ENCODE data around the gene ZNF512B.

Gene ZNF512B

DNA sequence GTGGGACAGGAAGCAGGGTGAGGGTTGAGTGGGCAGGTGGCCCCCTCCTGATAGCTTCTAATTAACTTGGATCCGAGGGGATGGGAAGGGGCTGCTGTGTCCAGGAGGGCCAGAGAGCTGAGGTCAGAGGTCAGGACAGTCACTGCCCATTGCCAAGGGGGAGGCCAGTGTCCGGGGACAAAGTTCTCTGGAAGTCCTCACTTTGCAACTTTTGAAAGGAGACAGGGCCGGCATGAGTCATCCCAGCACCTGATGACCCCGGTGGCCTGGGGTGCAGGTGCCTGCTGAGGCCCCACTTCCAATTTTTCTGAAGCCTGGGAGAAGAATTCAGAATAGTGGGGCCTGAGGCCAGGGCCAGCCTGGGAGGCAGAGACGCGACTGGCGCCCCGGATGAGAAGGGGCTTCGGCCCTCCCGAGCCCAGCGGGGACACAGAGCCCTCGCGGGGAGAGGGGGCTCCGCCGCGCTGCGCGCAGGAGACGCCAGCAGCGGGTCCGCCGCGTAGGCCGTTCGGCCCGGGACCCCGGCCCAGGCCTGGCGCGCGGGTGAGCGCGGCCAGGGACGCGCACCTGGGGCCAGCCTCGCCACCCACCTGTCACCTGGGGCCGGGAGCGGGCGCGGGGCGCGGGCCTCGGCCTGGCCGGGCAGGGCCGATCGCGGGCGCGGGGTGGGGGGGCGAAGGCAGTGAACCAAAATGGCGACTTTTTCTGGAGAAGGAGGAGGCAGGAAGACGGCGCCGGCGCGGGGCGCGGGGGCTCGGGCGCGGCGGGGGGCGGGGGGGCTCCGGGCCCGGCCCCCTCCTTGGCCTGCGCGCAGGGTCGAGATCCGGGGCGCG is 586 bp downstream of the ZNF512B start:
- Histone ChIP-seq H3K36me3 (ENCODE audit: control insufficient read depth, insufficient read depth, low read length) (peaks cover 29% of the 10 kb centered on the region), H3K4me3 (ENCODE audit: low read length) (peak overlapping the region; percentile 55; the same call in 1 of the 2 replicates), H3K4me1 (ENCODE audit: control insufficient read depth, insufficient read depth, low read length) (peaks cover 2% of the 10 kb centered on the region; the same call in 1 of the 2 replicates), H3K27me3 (ENCODE audit: control insufficient read depth, insufficient read depth, low read length) (no peaks in the 10 kb centered on the region), H3K27ac (ENCODE audit: low read length) (no peak overlapping the region), H3K9me3 (ENCODE audit: control insufficient read depth, insufficient read depth, low read length) (peaks cover 29% of the 10 kb centered on the region)
- DNase-seq (ENCODE audit: low read depth, low spot score) = no peak
- WGBS (ENCODE audit: insufficient coverage, insufficient read length) = no CpG with 5 or more reads among the region's 70 CpGs

DNA sequence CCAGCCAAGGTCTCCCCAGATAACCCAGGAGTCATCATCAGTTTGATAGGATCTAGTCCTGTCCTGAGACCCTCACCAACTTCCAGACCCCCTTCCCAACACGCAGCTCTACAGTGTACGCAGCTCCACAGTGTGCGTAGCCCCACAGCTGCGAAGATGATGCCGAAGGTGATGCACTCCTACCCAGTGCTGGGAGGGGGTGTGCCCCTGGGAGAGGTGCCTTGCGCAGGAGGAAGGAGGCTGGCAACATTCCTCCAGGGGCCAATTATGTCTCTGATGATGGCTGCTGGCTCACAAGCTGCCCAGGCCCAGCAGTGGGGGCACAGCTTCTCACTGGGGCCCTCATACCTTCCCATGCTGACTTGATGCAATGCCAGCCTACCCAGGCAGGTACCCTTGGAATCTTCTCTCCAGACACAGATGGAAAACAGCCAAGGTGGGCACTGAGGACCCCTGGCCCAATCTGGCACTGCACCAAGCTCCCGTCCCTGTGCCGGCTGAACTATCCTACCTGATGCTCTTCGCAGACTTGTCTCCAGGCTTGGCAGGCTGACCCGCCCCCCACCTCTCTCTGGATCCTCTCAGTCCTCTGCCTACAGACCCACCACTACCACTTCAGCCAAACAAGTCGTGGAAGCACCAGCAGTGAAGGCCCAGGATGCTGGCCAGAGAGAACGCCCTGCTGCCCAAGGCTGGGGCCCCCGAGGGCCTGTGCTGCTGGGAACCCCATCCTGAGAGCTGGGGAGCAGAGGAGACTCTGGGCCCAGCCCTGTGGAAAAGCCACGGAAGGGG is 1.4 kb downstream of the ZNF512B start:
- WGBS (ENCODE audit: insufficient coverage, insufficient read length) = no CpG with 5 or more reads among the region's 14 CpGs
- H3K27ac ChIP-seq (ENCODE audit: low read length) = no peak overlapping the region

DNA sequence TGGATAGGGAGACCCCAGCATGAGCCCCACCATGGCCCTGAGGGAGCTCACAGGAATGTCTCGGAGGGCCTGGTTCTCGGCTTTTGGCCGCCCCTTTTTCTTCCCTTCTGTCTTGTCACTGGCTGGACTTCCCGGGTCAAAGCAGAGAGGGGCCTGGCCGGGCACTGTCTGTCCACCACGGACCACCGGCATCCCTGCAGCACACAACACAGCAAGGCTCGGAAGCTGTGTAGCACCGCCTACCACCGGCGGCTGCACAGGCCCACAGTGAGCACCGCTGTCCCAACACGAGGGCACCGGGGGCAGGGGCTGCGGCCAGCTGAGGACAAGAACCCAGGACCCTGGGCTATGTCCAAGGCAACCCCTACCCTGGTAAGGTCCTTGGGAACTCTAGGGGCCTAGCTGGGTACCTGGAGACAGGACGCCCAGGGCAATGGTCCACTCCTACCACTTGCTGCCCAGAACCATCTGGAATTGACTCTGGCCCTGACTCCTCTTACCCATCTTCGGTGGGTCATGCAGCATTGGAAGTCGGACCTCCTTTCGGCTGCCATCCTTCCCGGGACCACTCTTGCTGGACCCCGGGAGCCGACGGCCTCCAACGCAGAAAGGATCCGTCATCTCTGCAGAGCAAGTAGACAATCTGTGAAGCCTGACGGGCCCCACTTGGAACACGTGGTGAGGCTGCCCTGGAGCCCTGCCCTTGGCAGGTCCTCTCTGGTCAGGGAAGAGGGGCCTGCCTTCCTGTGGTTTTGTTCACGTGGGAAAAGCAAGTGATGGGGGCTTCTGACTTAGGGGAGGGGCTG is 2.2 kb downstream of the ZNF512B start:
- no peak for DNase-seq (ENCODE audit: low read depth, low spot score)
- WGBS (ENCODE audit: insufficient coverage, insufficient read length) = no CpG with 5 or more reads among the region's 28 CpGs
- peaks cover 2% of the 10 kb centered on the region; the same call in 1 of the 2 replicates for H3K4me1 ChIP-seq (ENCODE audit: control insufficient read depth, insufficient read depth, low read length)
- H3K27ac ChIP-seq (ENCODE audit: low read length) = no peak overlapping the region
- H3K36me3 ChIP-seq (ENCODE audit: control insufficient read depth, insufficient read depth, low read length) = peaks cover 45% of the 10 kb centered on the region
- no peaks in the 10 kb centered on the region for H3K27me3 ChIP-seq (ENCODE audit: control insufficient read depth, insufficient read depth, low read length)
- H3K4me3 ChIP-seq (ENCODE audit: low read length) = no peak overlapping the region
- peaks cover 37% of the 10 kb centered on the region for H3K9me3 ChIP-seq (ENCODE audit: control insufficient read depth, insufficient read depth, low read length)

More for the DNA sequence above, 1.4 kb downstream of the ZNF512B start:
- Histone ChIP-seq H3K4me1 (ENCODE audit: control insufficient read depth, insufficient read depth, low read length) (peaks cover 2% of the 10 kb centered on the region; the same call in 1 of the 2 replicates), H3K9me3 (ENCODE audit: control insufficient read depth, insufficient read depth, low read length) (peaks cover 37% of the 10 kb centered on the region), H3K36me3 (ENCODE audit: control insufficient read depth, insufficient read depth, low read length) (peaks cover 37% of the 10 kb centered on the region), H3K4me3 (ENCODE audit: low read length) (peak overlapping the region; percentile 6; the same call in 1 of the 2 replicates), H3K27me3 (ENCODE audit: control insufficient read depth, insufficient read depth, low read length) (no peaks in the 10 kb centered on the region)
- DNase-seq (ENCODE audit: low read depth, low spot score) = no peak

DNA sequence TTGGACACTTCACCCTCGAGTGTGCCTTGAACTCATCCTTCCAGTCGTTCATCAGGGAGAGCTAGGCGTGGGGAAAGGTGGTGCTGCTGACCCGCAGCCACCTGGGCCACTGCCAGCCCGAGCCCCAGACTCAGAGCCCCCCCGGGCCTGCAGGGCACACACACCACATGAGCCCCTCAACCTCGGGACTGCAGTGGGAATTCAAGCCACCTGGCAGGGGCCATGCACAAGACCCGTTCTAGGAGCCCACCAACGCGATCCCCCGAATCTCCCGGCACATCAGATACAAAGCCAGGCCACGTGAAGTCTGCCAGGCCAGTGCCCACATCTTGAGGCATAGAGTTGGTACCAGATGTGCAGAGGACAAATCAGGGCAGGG is 2.8 kb downstream of the ZNF512B start:
- no peak overlapping the region for H3K4me3 ChIP-seq (ENCODE audit: low read length)
- DNase-seq (ENCODE audit: low read depth, low spot score) = no peak
- peaks cover 37% of the 10 kb centered on the region for H3K9me3 ChIP-seq (ENCODE audit: control insufficient read depth, insufficient read depth, low read length)
- no CpG with 5 or more reads among the region's 13 CpGs for WGBS (ENCODE audit: insufficient coverage, insufficient read length)
- no peaks in the 10 kb centered on the region for H3K27me3 ChIP-seq (ENCODE audit: control insufficient read depth, insufficient read depth, low read length)
- H3K27ac ChIP-seq (ENCODE audit: low read length) = no peak overlapping the region
- H3K36me3 ChIP-seq (ENCODE audit: control insufficient read depth, insufficient read depth, low read length) = peaks cover 51% of the 10 kb centered on the region
- H3K4me1 ChIP-seq (ENCODE audit: control insufficient read depth, insufficient read depth, low read length) = peaks cover 2% of the 10 kb centered on the region; the same call in 1 of the 2 replicates

DNA sequence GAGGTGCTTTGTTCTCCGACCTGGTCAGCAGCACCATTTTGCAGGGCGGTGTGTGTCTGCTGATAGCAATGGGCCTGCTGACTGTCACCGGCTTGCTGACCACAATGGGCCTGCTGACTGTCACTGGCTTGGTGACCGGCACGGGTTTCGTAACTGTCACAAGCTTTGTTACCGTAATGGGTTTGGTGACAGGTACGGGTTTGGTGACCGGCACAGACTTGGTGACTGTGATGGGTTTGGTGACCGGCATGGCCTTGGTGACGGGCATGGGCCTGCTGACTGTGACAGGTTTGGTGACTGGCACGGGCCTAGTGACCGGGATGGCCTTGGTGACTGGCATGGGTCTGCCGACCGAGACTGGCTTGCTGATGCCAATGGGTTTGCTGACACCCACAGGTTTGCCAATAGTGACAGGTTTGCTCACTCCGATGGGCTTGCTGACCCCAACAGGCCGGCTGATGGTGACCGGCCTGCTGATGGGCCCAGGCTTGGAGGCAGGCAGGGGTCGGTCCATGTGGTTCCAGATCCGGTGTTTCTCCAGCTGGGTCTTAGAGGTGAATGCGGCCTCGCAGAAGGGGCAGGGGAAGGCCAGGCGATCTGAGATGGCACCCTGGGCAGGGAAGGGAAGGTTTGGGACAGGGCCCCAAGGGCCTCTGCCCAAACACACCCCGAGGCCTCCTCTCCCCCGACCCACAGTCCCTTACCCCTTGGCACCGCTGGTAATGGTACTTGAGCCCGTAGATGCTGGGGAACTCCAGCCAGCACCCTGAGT is 3.4 kb downstream of the ZNF512B start:
- H3K27ac ChIP-seq (ENCODE audit: low read length) = no peak overlapping the region
- no peaks in the 10 kb centered on the region for H3K27me3 ChIP-seq (ENCODE audit: control insufficient read depth, insufficient read depth, low read length)
- peaks cover 2% of the 10 kb centered on the region; the same call in 1 of the 2 replicates for H3K4me1 ChIP-seq (ENCODE audit: control insufficient read depth, insufficient read depth, low read length)
- no peak overlapping the region for H3K4me3 ChIP-seq (ENCODE audit: low read length)
- no CpG with 5 or more reads among the region's 27 CpGs for WGBS (ENCODE audit: insufficient coverage, insufficient read length)
- H3K9me3 ChIP-seq (ENCODE audit: control insufficient read depth, insufficient read depth, low read length) = peaks cover 37% of the 10 kb centered on the region
- DNase-seq (ENCODE audit: low read depth, low spot score) = no peak
- H3K36me3 ChIP-seq (ENCODE audit: control insufficient read depth, insufficient read depth, low read length) = peaks cover 55% of the 10 kb centered on the region

DNA sequence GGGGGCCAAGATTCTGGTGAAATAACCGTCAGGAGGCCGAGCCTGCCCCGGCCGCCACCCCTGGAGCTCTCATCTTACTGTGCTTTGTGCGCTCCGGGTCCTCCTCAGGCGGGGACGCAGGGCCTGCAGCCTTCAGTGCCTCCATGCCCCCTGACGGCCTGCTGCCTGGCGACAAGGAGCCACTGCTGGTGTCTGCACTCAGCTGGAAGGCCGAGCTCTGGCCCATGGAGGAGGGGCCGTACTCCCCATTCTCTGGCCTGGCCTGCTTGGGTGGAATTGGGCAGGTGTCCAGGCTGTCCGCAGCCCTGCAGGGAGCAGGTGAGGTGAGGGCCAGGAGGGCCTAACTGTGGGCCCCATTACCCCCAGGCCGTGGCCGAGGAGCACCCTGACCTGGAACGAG is 5.3 kb downstream of the ZNF512B start:
- no peak for DNase-seq (ENCODE audit: low read depth, low spot score)
- no CpG with 5 or more reads among the region's 16 CpGs for WGBS (ENCODE audit: insufficient coverage, insufficient read length)
- H3K9me3 ChIP-seq (ENCODE audit: control insufficient read depth, insufficient read depth, low read length) = peaks cover 37% of the 10 kb centered on the region
- H3K27me3 ChIP-seq (ENCODE audit: control insufficient read depth, insufficient read depth, low read length) = no peaks in the 10 kb centered on the region
- H3K4me1 ChIP-seq (ENCODE audit: control insufficient read depth, insufficient read depth, low read length) = peaks cover under 1% of the 10 kb centered on the region
- H3K36me3 ChIP-seq (ENCODE audit: control insufficient read depth, insufficient read depth, low read length) = peaks cover 64% of the 10 kb centered on the region
- no peak overlapping the region for H3K27ac ChIP-seq (ENCODE audit: low read length)
- no peak overlapping the region; the same call in 1 of the 2 replicates for H3K4me3 ChIP-seq (ENCODE audit: low read length)

DNA sequence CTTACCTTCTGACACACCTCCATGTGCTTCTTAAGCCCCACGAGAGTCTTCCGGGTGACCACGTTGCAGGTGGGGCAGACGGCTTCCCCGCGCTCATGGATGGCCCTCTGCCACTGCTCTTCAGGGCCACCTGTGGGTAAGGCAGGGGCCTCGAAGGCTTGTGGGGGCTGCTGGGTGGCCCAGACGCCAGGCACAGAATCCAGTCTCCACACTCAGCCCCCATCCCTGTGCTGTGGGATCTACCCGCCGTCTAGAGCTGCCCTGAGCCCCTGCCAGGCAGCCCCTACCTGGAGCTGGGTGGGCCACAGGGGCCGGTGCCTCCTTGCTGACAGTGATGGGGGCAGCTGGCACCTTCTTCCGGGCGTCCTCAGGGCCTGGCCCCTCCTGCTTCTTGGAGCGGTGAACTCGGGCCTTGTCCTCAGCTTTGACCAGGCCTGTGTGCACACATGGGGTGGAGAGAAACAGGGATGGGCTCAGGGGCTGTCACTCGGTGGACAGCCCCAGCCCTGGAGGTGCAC is 5.9 kb downstream of the ZNF512B start:
- Histone ChIP-seq H3K27ac (ENCODE audit: low read length) (no peak overlapping the region), H3K4me3 (ENCODE audit: low read length) (no peak overlapping the region), H3K27me3 (ENCODE audit: control insufficient read depth, insufficient read depth, low read length) (no peaks in the 10 kb centered on the region), H3K36me3 (ENCODE audit: control insufficient read depth, insufficient read depth, low read length) (peaks cover 67% of the 10 kb centered on the region), H3K9me3 (ENCODE audit: control insufficient read depth, insufficient read depth, low read length) (peaks cover 37% of the 10 kb centered on the region), H3K4me1 (ENCODE audit: control insufficient read depth, insufficient read depth, low read length) (peaks cover 5% of the 10 kb centered on the region)
- no CpG with 5 or more reads among the region's 16 CpGs for WGBS (ENCODE audit: insufficient coverage, insufficient read length)
- no peak for DNase-seq (ENCODE audit: low read depth, low spot score)

DNA sequence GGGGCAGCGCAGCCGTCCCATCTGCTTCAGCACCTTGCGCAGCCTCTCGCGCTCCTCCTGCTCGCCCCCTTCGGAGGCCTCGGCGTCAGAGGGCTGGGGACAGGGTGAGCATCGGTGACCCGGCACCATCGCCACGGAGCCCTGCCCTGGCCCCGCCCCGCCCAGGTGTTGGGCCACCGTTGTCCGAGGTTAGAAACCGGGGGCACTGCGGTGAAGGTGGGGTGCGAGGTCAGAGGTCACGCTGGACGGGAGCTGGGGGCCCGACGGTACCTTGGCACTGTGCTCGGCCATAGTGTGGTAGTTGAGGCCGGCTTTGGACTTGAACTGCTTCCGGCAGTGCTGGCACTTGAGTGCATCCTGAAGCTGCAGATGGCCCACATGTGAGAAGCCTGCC is 6.4 kb downstream of the ZNF512B start:
- WGBS (ENCODE audit: insufficient coverage, insufficient read length) = no CpG with 5 or more reads among the region's 27 CpGs
- Histone ChIP-seq H3K9me3 (ENCODE audit: control insufficient read depth, insufficient read depth, low read length) (peaks cover 37% of the 10 kb centered on the region), H3K36me3 (ENCODE audit: control insufficient read depth, insufficient read depth, low read length) (peaks cover 67% of the 10 kb centered on the region), H3K27me3 (ENCODE audit: control insufficient read depth, insufficient read depth, low read length) (no peaks in the 10 kb centered on the region), H3K4me3 (ENCODE audit: low read length) (no peak overlapping the region), H3K4me1 (ENCODE audit: control insufficient read depth, insufficient read depth, low read length) (peaks cover 6% of the 10 kb centered on the region), H3K27ac (ENCODE audit: low read length) (no peak overlapping the region)
- no peak for DNase-seq (ENCODE audit: low read depth, low spot score)

DNA sequence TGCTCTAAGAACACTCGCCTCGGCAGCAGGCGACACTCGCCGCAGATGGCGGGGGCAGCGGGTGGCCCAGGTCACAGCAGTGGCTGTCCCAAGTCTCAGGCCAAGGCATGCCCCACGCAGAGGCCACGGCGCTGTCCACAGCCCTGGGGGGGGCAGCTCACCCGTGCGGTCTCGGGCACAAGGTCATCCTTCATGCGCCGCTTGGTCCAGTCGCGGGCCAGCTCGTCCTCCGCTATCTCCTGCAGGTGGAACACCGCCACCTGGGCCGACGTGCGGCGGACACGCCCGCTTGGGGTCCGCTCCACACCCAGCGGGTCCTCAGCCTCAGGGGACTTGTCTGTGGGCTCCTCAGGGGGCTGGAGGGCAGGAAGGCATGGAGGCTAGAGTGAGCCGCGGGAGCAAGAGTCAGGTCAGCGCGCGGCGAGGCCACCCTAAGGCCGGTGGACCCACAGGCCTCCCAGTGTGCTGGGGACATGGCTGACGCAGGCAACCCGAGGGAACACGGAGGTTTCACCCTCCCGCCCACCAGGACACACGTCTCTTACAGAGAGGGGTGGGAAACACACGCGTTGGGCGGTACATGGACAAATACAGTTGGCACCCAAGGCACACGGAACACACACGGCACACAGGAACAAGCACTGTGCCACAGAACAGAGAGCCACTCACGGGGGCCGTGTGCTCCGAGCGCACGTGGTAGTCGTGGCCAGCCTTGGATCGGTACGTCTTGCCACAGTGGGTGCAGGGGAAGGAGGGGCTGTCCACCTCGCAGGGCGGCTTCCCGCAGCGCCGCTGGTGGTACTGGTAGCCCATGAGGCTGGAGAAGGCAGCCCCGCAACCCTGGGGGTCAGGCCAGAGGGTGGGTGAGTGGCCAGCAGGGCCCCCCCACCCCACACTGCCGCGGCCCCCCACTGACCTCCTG is 7.0 kb downstream of the ZNF512B start:
- no peak for DNase-seq (ENCODE audit: low read depth, low spot score)
- no peak overlapping the region for H3K27ac ChIP-seq (ENCODE audit: low read length)
- H3K9me3 ChIP-seq (ENCODE audit: control insufficient read depth, insufficient read depth, low read length) = peaks cover 30% of the 10 kb centered on the region
- WGBS (ENCODE audit: insufficient coverage, insufficient read length) = no CpG with 5 or more reads among the region's 61 CpGs
- peaks cover 60% of the 10 kb centered on the region for H3K36me3 ChIP-seq (ENCODE audit: control insufficient read depth, insufficient read depth, low read length)
- no peaks in the 10 kb centered on the region for H3K27me3 ChIP-seq (ENCODE audit: control insufficient read depth, insufficient read depth, low read length)
- no peak overlapping the region for H3K4me3 ChIP-seq (ENCODE audit: low read length)
- peaks cover 7% of the 10 kb centered on the region for H3K4me1 ChIP-seq (ENCODE audit: control insufficient read depth, insufficient read depth, low read length)
